ENCODE data around the gene B3GNT5. TPM values are rescaled to one million over a fixed set of nuclear protein-coding genes. Genes with fewer than 3 reads are reported as not detected.

B3GNT5 gene
- total RNA-seq, 3 donors from 2014 or later = 33.7 to 80.1 (median 71.2) TPM

- intact Hi-C loops (cut with DNase I, micrococcal nuclease) = no loop called here
- no peak for TF ChIP-seq CTCF (IDR thresholded peaks at IDR 0.05)
- Histone ChIP-seq H3K4me1 (ENCODE audit: low read depth) (no peaks in the 10 kb centered on the region), H3K4me3 (no peak overlapping the region), H3K9me3 (no peaks in the 10 kb centered on the region), H3K36me3 (ENCODE audit: low read depth) (no peaks in the 10 kb centered on the region)
- DNase-seq (peak in 1 of 3 donors; percentile 27), ATAC-seq (peak; percentile 75)
Measured at GRCh38 chr3:183210862-183211341, 42.2 kb upstream of the B3GNT5 start.

- no peak overlapping the region for H3K4me3 ChIP-seq
- no peaks in the 10 kb centered on the region for H3K36me3 ChIP-seq (ENCODE audit: low read depth)
- ATAC-seq (peak; percentile 75), DNase-seq (peak in 1 of 3 donors; percentile 62)
- no peaks in the 10 kb centered on the region for H3K9me3 ChIP-seq
- intact Hi-C loops (cut with DNase I, micrococcal nuclease) = no loop called here
- no peaks in the 10 kb centered on the region for H3K4me1 ChIP-seq (ENCODE audit: low read depth)
- TF ChIP-seq CTCF (IDR thresholded peaks at IDR 0.05) = no peak
Measured at GRCh38 chr3:183211352-183211751, 41.7 kb upstream of the B3GNT5 start.

- no peaks in the 10 kb centered on the region for H3K36me3 ChIP-seq (ENCODE audit: low read depth)
- no peak overlapping the region for H3K4me3 ChIP-seq
- intact Hi-C loops (cut with DNase I, micrococcal nuclease) = no loop called here
- ATAC-seq = no peak
- no peaks in the 10 kb centered on the region for H3K9me3 ChIP-seq
- no peaks in the 10 kb centered on the region for H3K4me1 ChIP-seq (ENCODE audit: low read depth)
- no peak for DNase-seq
- TF ChIP-seq CTCF (IDR thresholded peaks at IDR 0.05) = no peak
Measured at GRCh38 chr3:183212096-183212495, 41.0 kb upstream of the B3GNT5 start.

- TF ChIP-seq CTCF (IDR thresholded peaks at IDR 0.05) = no peak
Measured at GRCh38 chr3:183212565-183212964, 40.5 kb upstream of the B3GNT5 start.

GRCh38 chr3:183213415-183214276, 39.4 kb upstream of the B3GNT5 start:
- intact Hi-C loops (cut with DNase I, micrococcal nuclease) = no loop called here
- DNase-seq (no peak), ATAC-seq (no peak)
- H3K4me1 ChIP-seq (ENCODE audit: low read depth) = no peaks in the 10 kb centered on the region
- H3K9me3 ChIP-seq = no peaks in the 10 kb centered on the region
- no peaks in the 10 kb centered on the region for H3K36me3 ChIP-seq (ENCODE audit: low read depth)
- H3K4me3 ChIP-seq = no peak overlapping the region
- no peak for TF ChIP-seq CTCF (IDR thresholded peaks at IDR 0.05)

More at GRCh38 chr3:183212565-183212964, 40.5 kb upstream of the B3GNT5 start:
- H3K9me3 ChIP-seq = no peaks in the 10 kb centered on the region
- H3K36me3 ChIP-seq (ENCODE audit: low read depth) = no peaks in the 10 kb centered on the region
- no peak overlapping the region for H3K4me3 ChIP-seq
- no peak for DNase-seq
- intact Hi-C loops (cut with DNase I, micrococcal nuclease) = no loop called here
- peak; percentile 37 for ATAC-seq
- H3K4me1 ChIP-seq (ENCODE audit: low read depth) = no peaks in the 10 kb centered on the region

Data from mucosa of descending colon (tissue), 3 donors.